HEK293 (cell line): ENCODE data around the gene ANGEL2.

Experiments used
- CTCF ChIP-seq: fragments of 450-650 bp; formaldehyde crosslinking; IDR thresholded peaks from 2 replicates; pipeline ENCODE4 v1.5.1; 2016; ENCODE audit warnings: missing biosample characterization, missing genetic modification characterization
- TCF7L2 ChIP-seq: IDR thresholded peaks from 2 replicates; pipeline ENCODE4 v1.6.1; 2011; ENCODE audit warnings: low read depth, mild to moderate bottlenecking, inconsistent platforms, low read length, moderate library complexity, borderline replicate concordance
- ZBTB8A ChIP-seq: fragments of 450-650 bp; formaldehyde crosslinking; IDR thresholded peaks from 2 replicates; pipeline ENCODE4 v1.5.1; 2016; ENCODE audit warnings: missing biosample characterization, missing genetic modification characterization
- ZNF350 ChIP-seq: fragments of 450-650 bp; formaldehyde crosslinking; IDR thresholded peaks from 2 replicates; pipeline ENCODE4 v1.5.0; 2017; ENCODE audit warnings: missing biosample characterization, mild to moderate bottlenecking, missing genetic modification characterization
- ZNF423 ChIP-seq: fragments of 450-650 bp; formaldehyde crosslinking; IDR thresholded peaks from 2 replicates; pipeline ENCODE4 v1.5.1; 2016; ENCODE audit warnings: missing biosample characterization, missing genetic modification characterization

GRCh38 chr1:213057264-213058059 lies 41.8 kb upstream of the ANGEL2 start:
- TF ChIP-seq ZBTB8A (tag by site-specific recombination) (no peak), ZNF350 (tag by site-specific recombination) (no peak), TCF7L2 (no peak), ZNF423 (tag by site-specific recombination) (no peak), CTCF (no peak)
